GM19035 (cell line): ENCODE results near the gene PCGF1.

ENCODE experiments used
- ATAC-seq: cut with Tn5 transposase; IDR thresholded peaks from one replicate; pipeline ENCODE4 v1.9.1; 2021; ENCODE audit not compliant: unreplicated experiment

Gene PCGF1

DNA sequence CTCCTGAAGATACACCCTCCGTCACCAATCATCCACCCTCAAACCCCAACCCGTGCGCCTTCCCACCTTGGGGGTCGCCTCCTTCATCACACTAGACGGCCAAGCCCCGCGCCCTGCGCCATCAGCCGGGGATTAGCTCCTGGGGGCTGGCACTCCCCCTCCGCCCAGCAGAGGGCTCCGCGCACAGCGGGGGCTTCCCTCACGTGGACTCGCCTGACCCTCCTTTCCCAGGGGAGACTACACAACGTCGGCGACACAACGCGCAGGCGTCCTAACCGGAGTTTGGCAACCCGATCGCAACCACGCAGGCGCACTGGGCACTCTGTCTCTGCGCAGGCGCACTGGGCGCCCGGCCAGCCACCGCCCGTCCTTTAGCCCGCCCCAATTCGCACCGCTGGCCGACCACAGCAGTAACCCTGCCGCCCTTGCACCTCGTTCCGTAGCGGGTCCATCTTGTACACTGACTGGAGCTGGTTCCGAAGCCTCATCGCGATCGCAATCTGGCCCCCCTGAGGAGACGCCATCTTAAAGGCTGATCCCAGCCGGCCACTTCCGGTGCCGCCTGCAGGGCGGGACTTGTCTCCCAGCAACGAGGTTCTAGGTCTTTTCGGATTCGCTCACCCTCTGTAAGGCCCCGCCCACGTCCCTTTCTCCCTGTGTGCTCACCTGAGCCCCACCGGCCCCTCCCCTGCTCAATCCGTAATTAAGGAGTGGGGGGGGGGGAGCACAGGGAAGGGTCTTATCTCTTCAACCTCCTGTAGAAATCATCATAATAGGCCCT, at the start of gene PCGF1:
PCGF1 (minus strand) TSS at position 551 of the 781 bp plus-strand sequence; CDS start at position 524, 27 bp downstream.
- peak; percentile 90 for ATAC-seq

DNA sequence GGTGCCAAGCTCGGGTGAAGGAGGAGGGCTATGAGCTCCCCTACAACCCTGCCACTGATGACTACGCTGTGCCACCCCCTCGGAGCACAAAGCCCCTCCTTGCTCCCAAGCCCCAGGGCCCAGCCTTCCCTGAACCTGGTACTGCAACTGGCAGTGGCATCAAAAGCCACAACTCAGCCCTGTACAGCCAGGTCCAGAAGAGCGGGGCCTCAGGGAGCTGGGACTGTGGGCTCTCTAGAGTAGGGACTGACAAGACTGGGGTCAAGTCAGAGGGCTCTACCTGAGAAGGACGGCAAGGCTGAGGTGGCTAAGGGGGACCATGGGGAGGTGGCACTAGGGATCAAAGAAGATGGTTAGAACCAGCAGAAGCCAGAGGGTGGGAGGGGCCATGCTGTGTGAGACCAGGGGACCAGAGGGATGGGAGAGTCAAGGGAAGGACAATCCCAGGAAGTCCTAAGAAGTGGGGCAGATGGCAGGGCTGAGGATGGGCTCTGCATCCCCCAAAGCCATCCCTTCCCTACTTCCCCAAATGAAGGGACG, 49.4 kb upstream of the PCGF1 start:
- ATAC-seq, result no peak

DNA sequence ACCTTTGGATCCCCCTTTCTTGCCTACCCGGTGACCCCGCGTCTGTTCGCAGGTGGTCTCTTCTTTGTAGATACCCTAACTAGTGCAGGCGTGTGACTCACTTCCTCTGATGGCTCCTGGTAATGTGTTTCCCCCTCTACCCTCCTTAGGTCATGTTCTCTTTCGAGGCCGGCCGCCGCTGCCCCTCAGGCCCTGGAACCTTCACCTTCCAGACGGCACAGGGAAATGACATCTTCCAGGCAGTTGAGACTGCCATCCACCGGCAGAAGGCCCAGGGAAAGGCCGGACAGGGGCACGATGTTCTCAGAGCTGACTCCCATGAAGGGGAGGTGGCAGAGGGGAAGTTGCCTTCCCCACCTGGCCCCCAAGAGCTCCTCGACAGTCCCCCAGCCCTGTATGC, 48.7 kb upstream of the PCGF1 start:
- no peak for ATAC-seq

DNA sequence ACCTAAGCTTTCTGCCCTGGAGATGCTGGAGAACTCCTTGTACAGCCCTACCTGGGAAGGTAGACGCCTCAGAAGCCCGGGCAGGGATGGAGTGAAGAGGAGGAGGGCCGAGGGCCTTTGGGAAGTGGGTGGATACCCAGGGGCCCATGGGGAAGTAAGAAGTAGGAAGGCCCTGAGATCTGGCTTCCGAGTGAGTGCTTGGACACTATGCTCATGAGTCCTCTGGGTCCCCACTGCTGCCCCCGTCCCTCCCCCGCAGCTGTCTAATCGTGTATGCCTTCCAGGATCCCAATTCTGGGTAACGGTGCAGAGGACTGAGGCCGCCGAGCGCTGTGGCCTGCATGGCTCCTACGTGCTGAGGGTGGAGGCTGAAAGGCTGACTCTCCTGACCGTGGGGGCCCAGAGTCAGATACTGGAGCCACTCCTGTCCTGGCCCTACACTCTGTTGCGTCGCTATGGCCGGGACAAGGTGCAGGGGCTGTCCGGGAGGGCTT, 48.2 kb upstream of the PCGF1 start:
- no peak for ATAC-seq

DNA sequence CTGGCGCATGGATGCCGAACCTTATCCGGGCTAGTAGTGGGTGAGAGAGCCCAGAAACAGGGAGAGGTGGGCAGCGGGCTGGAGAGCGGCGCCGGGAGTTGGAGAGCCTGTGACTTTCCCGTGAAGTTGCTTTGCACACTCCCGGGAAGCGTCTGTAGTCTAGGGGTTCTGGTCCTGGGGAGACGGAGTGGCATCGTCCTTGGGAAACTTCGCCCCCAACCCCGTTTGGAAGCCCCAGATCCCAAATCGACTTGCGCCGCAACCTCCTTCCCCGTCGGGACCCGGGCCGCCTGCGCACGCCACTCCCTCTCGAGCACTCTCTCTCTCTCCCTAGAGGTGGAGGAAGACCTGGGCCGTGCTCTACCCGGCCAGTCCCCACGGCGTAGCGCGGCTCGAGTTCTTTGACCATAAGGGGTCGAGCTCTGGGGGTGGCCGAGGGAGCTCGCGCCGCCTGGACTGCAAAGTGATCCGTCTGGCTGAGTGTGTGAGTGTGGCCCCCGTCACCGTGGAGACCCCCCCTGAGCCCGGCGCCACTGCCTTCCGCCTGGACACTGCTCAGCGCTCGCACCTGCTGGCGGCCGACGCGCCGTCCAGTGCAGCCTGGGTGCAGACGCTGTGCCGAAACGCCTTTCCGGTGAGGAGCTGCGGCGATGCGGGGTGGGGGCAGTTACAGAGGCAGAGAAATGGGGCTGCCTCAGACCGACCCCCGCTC, 47.5 kb upstream of the PCGF1 start:
- ATAC-seq, result peak; percentile 63

DNA sequence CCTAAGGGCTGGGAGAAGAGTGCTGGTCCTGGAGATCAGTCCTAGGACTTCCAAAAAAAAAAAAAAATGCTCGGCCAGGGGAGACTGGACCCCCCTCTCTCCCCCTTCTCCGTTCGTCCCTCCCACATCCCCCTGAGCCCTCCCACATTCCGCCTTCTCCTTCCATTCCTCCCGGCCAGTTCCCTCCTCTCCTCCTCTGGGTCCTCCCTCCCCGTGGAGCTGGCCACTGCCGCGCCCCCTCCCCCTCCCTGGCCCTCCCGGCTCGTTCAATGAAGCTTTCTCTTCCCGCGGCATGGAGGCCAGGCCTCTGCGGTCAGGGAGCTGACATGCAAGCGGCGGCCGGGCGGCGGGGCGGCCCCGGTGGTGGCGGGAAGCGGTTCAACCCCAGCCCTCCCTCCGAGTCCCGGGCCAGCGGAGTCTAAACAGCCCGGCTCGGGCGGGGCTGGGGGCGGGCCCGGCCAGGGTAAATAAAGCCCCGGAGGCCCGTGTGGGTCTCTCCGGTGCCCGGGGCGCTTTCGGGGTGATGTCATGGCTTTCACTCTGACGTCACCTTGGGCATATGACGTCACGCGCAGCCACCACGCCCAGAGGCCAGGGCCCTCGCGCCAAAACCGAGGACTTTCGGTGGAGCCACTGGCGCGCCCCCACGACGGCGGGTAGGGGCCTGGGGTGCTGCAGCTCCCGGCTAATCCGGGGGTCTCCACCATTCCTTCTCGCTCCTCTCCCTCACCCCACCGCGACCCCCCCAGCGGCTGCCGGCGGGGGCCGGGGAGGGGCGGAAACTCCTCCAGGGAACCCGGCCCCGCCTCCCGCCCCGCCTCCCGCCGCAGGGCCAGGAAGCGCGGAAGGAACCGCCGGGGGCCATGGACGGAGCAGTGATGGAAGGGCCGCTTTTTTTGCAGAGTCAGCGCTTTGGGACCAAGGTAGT, 46.7 kb upstream of the PCGF1 start, which contains the start of the genes DOK1 and LOXL3:
DOK1 (plus strand) TSS at position 829 of the 928 bp plus-strand sequence; CDS start at position 864, 35 bp downstream.
LOXL3 (minus strand) TSS at position 51 of the 928 bp plus-strand sequence. CDS start 1,308 bp downstream, outside the sequence.
- peak; percentile 60 for ATAC-seq

DNA sequence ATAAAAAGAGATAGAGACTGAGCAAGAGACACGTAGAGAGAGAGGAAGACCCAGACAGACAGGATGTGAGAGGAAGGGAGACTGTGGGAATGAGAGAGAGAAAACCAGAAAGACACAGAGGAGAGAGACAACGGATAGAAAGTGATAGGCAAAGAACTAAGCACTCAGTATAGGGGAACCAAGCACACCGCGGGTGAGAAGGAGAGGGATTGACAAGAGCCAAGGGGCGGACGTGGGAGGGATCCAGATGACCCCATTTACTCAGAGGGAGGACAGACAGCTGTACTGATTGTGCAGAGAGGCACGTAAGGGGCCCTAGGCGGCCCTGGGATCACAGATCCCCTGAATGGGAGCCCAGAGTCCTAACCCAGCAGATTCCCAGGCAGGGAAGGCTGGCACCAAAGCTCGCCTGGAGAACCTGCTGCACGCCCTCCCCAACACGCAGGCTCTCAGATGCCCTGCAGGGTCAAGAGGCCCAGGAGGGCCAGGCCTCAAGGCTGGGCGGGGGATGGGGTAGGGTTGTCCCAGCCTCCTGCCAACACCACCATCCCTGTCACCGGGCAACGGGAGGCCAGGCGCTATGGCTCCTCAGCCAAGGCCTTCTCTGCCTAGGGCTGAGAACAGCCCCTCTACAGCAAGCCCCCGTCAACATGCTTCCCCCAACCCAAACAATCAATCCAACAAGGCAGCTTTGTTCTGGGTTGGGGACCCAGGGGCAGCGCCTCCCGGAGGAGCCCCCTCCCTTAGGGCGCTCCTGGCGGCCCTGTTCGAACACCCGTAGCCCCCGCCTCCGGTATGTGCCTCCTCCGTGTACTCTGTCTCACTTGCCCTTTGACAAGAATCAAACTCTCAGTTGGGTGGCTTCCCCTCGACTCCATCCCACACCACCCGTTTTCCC, 45.7 kb upstream of the PCGF1 start:
- no peak for ATAC-seq

DNA sequence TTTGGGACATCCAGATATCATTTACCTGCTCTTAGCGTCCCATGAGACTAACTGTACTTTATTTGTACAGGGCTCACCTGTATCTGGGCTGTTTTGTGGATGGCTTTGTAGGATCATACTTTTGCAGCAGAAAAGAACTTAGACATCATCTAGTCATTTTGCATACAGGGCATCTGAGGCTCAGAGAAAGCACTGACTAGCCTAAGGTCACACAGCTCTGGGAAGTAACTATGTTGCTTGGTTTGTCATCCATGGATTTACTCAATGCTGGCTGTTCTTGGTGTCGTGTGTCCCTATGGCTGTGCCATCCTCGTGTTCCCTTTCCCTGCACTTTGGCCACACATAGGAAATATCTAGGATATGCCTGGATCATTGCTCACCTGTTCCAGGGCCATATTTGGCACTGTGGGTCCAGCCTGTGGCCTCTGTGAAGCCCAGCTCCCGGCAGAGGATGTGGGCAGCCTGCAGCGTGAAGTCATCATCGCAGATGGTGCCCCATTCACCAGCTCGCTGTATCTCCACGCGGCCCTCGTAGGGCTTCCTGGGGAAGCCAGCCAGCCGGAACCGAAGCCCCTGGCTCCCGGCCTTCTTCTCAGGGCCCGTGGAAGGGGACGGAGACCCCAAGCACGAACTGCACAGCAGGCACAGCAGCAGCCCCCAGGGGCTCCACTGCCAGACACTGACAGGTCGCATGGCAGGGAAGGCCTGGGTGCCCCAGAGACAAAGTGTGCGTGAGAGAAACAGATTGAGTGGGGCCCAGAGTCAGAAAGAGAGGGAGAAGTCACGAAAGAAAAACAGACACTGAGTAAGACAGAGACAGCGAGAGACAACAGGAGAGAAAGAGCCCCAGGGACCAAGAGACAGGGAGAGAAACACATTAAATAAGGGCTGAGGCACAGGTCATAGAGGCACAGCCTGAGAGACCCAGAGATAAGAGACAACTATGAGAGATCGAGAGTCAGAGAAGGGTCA, 44.7 kb upstream of the PCGF1 start:
- ATAC-seq, result no peak

DNA sequence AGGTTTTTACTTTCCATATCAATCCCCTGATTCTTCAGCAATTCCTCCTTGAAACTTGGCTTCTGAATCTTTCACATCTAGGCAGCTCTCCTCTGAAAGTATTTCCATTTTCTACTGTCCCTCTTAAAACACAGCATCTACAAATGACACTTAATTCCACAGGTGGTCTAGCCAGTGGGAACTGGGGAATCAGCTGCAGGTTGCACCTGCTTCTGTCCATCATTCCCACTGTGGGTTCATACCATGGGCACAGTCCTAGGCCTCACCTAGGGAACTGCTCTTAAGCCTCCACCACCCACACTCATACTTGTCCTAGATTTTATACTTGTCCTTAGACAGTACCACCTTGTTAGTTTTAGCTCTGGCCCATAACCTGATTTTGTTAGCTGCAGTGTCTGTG, 44.0 kb upstream of the PCGF1 start:
- ATAC-seq, result no peak

DNA sequence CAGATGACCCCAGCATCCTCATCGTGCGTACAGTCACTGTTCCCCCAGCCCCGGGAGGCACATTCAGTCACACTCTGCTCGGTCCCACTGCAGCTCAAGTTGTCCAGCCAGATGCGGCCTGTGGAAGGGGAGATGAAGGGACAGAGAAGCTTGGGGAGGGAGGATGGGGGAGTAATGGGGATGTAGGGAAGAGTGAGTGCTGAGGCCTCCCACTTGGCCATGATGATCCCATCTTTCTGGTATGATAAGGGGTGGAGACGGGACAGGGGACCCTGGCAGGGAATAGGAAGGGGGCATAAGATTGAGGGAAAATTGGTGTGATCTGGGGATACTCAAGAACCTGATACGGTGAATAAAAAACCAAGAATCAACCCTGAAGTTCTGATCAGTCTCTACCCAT, 42.7 kb upstream of the PCGF1 start:
- no peak for ATAC-seq

DNA sequence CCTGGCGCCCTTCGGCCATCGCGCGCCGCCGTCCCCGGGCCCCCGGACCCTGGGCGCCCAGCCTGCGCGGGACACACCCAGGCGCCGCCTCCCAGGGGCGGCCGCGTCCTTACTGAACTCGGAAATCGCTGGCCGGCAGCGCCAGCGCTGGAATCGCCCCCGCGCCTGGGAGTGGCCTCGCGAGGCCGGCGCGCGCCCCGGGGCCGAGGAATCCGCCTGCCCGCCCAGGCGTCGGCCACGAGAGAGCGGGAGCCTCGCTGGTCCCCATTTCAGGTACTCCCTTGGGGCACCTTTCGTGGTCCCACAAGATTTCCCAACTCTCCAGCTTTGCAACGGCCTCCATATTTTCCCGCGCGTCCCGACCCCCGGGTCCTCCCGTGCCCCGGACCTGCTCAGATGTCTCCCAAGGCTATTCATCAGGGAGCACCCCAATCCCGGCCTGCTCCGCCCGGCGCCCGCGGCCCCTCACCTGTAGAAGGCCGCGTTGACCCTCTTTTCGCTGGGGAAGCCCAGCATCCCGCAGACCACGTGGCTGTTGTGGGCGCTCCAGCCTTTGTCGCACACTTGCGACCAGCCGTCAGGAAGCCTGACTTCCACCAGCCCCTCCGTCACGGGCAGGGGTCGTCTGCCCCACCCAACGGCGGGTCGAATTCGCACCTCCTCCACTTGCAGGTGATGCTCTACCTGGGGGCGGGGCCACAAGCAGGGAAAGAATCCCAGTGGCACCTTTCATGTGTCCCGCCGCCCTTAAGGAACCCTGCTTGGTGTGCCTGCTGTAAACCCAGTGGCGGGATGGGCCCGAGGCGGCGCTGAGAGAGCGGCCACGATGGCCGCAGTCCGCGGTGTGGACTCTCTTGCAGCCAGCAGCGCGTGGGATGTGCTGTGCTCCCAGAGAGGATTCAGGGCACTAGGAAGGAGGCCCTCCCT, 41.7 kb upstream of the PCGF1 start:
- peak; percentile 31 for ATAC-seq

DNA sequence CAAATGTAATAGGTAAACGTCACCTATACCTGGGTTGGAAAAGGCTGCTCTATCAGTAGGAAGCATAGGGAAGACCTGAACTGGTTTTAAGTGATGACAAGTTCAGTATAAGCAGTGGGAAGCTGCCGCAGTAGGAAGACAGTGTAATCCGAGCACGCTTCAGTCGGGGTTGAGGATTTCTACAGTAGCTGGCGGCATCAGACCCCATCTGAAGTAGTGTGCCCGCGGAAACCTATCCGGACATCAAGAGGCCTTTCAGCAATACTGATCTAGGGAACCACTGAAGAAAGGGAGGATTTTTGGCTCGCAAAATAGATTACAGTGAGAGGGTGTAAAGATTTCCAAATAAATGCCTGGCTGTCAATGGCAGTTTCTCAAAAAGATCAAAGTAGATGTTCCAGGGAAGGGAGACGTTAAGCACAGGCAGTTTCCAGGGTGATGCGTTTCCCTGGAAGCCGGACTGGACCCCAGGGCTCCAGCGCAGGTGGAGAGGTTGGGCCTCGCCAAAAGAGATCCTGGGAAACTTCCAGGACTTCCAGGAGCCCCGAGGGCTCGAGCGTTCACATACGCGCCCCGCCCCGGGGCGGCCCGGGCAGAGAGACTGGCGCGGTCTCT, 40.9 kb upstream of the PCGF1 start:
- ATAC-seq, result no peak

DNA sequence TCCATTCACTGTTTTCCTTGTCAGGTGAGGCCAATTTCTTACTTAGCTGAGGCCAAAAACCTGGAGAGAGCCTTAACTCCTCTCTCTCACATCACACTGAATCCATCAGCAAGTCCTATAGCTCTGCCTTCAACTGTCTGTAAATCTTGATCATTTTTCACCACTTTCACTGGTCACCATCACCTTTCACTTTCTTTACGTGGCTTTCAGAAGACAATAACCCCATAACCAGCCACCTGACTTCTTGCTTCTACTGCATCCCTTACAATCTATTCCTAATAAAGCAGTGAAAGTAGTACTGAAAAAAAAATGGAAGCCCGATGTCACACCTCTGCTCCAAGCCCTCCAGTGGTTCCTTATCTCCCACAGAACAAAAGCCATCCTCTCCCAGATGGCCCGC, 38.5 kb upstream of the PCGF1 start:
- no peak for ATAC-seq

DNA sequence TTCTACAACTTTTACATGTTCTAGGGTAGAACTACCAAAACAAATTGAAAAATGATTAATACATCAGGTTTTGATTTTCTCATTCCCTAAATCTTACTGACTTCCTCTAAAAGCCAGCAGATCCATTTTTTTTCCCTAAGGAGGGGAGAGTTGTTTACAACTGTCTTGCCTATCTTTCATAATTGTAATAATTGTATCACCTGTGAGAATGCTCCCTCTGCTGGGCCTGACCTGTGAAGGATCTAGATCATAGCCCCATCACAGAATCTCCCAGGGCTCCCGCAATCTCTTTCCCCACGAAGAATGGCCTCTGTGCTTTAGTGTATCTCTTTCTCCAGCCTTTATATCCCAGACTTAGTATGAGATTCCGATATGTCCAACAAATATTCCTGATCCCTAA, 37.1 kb upstream of the PCGF1 start:
- ATAC-seq, result no peak

DNA sequence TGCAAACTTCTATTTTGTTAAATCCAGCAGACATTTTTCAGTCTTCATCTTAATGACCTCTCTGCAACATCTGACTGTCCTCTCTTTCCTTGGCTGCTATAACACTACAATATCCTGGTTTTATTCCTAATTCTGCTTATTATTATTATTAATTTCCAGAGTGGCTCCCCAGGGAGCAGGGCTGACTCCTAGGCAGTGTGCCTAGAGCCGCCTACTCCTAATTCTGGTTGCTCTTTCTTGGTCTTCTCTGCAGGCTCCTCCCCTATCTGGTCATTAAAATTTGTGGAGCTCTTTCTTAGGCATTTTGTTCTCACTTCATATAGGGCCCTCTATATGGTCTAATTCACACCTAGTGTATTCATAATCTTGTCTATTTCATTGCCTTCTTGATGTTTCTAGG, 35.5 kb upstream of the PCGF1 start:
- no peak for ATAC-seq

DNA sequence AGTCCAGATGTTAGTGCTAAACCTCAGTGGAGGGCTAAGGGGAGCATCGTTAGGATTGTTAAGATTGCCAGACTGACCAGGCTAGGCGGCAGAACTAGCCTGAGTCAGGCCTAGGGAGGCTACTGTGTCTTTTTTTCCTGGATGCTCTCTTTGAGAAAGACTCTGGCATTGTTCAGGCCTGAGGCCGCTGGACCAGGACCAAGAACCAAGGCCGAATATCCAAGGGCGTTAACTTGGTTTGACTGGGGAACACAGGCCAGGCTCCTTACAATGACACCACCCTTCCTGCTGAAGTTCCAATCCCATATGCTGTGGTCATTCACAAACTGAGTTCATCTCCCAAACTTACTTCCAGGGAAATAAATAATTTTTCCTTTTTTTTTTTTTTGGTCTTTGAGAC, 32.8 kb upstream of the PCGF1 start:
- ATAC-seq, result no peak

DNA sequence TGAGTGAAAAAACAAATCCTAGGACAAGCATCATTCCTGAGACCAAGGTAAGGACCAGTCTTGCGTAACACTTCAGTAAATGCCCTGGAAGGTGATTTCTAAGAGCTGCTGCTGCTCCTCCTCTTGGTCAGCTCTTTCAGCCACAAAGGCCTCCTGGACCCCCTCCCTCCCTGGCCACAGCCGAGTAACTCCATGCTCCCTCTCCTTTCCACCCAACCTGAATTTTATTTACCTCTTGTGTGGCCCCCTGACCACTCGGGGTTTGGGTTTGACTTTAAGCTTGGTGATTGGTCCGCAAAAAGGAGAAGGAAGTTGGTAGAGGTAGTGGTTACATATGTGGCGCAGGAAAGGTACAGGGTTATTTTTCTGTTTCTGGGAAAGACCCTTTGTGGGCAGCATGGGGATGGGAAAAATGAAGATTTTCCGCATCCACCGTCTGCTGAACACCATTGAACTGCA, 31.4 kb upstream of the PCGF1 start:
- no peak for ATAC-seq
